NAMALWA (cell line): Measurements from ENCODE around the gene CDC27.
A peak's percentile ranks its signal among the peaks of the same experiment; 100 is the strongest.
"Not testable (repeated sequence)": the region's sequence is repeated elsewhere in the genome, so short reads cannot be mapped to it uniquely, and the experiment has no call there.

Experiments
- DNase-seq: peaks from one replicate; pipeline ENCODE4 v3.0.0-alpha.2; 2015; ENCODE audit warnings: low spot score

The CDC27 gene

GRCh38 chr17:47219621-47220475 is 30.8 kb upstream of the CDC27 start:
- DNase-seq: no peak

GRCh38 chr17:47218896-47219430 is 29.9 kb upstream of the CDC27 start:
- DNase-seq: peak; percentile 29

- DNase-seq: not testable (repeated sequence)
Measured at GRCh38 chr17:47217279-47217678, 28.2 kb upstream of the CDC27 start.

- not testable (repeated sequence) for DNase-seq
Measured at GRCh38 chr17:47216821-47217220, 27.7 kb upstream of the CDC27 start.

GRCh38 chr17:47214931-47215330 is 25.8 kb upstream of the CDC27 start:
- DNase-seq: no peak

GRCh38 chr17:47213540-47213939 is 24.4 kb upstream of the CDC27 start:
- no peak for DNase-seq

- DNase-seq: no peak
Measured at GRCh38 chr17:47212458-47212857, 23.4 kb upstream of the CDC27 start.

GRCh38 chr17:47210779-47211178 is 21.7 kb upstream of the CDC27 start:
- no peak for DNase-seq

GRCh38 chr17:47210105-47210504 is 21.0 kb upstream of the CDC27 start:
- no peak for DNase-seq

- DNase-seq: no peak
Measured at GRCh38 chr17:47209499-47209898, 20.4 kb upstream of the CDC27 start.

- no peak for DNase-seq
Measured at GRCh38 chr17:47208744-47209488, 19.8 kb upstream of the CDC27 start, which contains the start of gene MYL4. Gene MYL4, plus strand, starts transcription at chr17:47209348. Its CDS starts 75 bp downstream, at chr17:47209423.

- peak; percentile 28 for DNase-seq
Measured at GRCh38 chr17:47207143-47208067, 18.3 kb upstream of the CDC27 start.

GRCh38 chr17:47205419-47205963 is 16.4 kb upstream of the CDC27 start:
- DNase-seq: peak; percentile 94

- peak; percentile 93 for DNase-seq
Measured at GRCh38 chr17:47204722-47205418, 15.8 kb upstream of the CDC27 start.

- peak; percentile 77 for DNase-seq
Measured at GRCh38 chr17:47203984-47204721, 15.1 kb upstream of the CDC27 start.

GRCh38 chr17:47201166-47201565 is 12.1 kb upstream of the CDC27 start:
- no peak for DNase-seq

- DNase-seq: no peak
Measured at GRCh38 chr17:47200325-47200664, 11.2 kb upstream of the CDC27 start.

GRCh38 chr17:47199627-47200324 is 10.7 kb upstream of the CDC27 start:
- DNase-seq: peak; percentile 78

- no peak for DNase-seq
Measured at GRCh38 chr17:47197821-47198220, 8.7 kb upstream of the CDC27 start.
